ENCODE results near the gene TSSK1B. TPM values are rescaled to one million over a fixed set of nuclear protein-coding genes. Genes with fewer than 3 reads are reported as not detected.

The TSSK1B gene
- total and polyA plus RNA-seq, 2 of the 4 experiments (the other 2 are of a cell fraction) = 0.03 to 0.18 TPM

Other genes with a start within 250 kb of the TSSK1B start
- gene MCC, start 53.5 kb upstream of the TSSK1B start, total RNA-seq (2012; rRNA removed) = 17.8 and 20.6 TPM in 2 replicates
- 5.0 and 6.5 TPM in 2 replicates for gene MCC, start 53.5 kb upstream of the TSSK1B start, polyA plus RNA-seq (2012; rRNA removed)
- 13.4 and 22.5 TPM in 2 replicates for gene YTHDC2, start 78.7 kb upstream of the TSSK1B start, total RNA-seq (2012; rRNA removed)
- 4.5 and 6.5 TPM in 2 replicates for gene YTHDC2, start 78.7 kb upstream of the TSSK1B start, polyA plus RNA-seq (2012; rRNA removed)